Measurements from ENCODE around the gene CCN5.
"Not testable (repeated sequence)": the region's sequence is repeated elsewhere in the genome, so short reads cannot be mapped to it uniquely, and the experiment has no call there.

CCN5 gene, protein sequence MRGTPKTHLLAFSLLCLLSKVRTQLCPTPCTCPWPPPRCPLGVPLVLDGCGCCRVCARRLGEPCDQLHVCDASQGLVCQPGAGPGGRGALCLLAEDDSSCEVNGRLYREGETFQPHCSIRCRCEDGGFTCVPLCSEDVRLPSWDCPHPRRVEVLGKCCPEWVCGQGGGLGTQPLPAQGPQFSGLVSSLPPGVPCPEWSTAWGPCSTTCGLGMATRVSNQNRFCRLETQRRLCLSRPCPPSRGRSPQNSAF

DNA sequence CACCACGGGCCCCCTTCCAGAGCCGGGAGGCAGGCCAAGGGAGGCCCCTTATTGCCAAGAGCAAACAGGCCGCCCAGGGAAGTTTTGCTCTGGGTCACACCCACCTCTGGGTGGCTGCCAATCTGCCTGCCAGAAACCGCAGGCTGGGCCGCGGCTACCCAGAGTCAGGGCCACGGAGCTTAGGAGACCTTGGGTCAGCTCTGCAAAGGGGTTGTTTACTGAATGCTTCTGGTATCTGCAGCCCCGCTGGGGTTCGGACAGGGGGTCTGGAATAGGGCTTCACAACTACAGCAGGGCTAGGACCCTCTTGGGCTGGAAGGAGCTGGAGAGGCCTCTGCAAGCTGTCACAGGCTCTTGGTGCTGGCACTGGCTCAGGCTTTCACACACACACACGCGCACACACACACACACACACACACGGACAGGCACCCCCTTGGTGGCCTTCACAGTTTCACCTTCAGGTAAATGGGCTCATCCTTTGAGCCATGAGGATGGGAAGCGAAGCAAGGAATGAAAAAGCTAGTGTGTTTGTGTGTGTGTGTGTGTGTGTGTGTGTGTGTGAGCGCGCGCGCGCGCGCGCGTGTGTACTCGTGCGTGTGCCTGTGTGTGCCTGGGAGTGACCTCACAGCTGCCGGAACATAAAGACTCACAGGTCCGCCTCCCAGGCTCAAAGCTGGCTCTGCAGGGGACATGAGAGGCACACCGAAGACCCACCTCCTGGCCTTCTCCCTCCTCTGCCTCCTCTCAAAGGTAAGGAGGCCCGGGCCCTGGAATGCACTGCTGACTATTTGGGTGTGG is at the start of gene CCN5:
TSS of gene CCN5 (plus strand) at position 669 of the 798 bp plus-strand sequence. CDS start at position 691, 22 bp downstream.
- peak; percentile 67 for DNase-seq

DNA sequence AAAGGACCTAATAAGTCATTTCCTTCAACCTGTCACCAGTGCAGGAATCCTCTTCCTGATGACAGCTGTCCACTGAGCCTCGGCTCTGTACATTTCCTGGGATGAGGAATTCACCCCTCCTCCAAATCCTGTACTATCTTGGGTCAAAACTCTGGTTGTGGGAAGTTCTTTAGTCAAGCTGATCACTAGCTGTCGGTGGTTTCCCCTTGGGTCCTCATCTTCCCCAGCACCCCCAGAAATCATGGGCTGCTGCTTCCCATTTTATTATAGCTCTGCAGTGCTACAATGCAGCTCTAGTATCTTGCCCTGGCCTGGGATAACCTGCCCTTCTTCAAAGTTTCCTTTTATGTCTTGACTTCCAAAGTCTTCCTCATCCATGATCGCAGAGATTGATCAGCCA is 49.1 kb upstream of the CCN5 start:
- DNase-seq: no peak

DNA sequence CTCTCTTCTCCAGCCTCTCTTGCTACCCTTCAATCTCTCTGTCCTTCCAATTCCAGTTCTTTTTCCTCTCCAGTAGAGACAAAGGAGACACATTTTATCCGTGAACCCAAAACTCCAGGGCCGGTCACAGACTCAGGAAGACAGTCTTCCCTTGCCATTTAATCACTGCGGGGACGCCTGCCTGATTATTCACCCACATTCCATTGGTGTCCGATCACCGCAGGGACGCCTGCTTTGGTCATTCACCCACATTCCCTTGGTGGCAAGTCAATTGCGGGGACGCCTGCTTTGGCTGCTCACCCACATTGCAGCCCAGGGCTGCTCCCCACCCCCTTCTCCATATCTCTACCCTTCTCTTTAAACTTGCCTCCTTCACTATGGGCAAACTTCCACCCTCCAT is 44.3 kb upstream of the CCN5 start:
- DNase-seq: not testable (repeated sequence)

DNA sequence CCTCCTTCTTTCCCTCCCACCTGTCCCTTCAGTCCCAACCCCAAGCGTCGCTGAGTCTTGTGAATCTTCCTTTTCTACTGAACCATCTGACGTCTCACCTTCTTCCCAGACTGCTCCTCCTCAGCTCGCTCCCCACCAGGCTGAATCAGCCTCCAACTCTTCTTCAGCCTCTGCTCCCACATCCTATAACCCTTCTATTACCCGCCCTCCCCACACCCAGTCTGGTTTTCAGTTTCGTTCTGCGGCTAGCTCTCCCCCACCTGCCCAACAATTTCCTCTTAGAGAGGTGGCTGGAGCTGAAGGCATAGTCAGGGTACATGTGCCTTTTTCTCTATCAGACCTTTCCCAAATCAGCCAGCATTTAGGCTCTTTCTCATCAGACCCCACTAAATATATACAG is 43.6 kb upstream of the CCN5 start:
- not testable (repeated sequence) for DNase-seq

DNA sequence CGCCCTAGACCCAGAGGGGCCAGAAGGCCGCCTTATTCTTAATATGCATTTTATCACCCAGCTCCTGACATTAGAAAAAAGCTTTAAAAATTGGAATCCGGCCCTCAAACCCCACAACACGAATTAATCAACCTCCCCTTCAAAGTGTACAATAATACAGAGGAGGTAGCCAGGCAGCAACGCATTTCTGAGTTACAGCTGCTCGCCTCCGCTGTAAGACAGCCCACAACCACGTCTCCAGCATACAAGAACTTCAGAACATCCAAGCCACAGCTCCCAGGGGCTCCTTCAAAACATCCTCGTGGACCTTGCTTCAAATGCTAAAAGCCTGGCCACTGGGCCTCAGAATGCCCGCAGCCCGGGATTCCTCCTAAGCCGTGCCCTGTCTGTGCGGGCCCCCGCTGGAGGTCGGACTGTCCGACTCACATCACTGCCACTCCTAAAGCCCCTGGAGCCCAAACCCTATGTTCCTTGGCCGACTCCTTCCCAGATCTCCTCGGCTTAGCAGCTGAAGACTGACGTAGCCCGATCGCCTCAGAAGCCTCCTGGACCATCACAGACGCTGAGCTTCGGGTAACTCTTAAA is 42.8 kb upstream of the CCN5 start:
- DNase-seq: not testable (repeated sequence)

DNA sequence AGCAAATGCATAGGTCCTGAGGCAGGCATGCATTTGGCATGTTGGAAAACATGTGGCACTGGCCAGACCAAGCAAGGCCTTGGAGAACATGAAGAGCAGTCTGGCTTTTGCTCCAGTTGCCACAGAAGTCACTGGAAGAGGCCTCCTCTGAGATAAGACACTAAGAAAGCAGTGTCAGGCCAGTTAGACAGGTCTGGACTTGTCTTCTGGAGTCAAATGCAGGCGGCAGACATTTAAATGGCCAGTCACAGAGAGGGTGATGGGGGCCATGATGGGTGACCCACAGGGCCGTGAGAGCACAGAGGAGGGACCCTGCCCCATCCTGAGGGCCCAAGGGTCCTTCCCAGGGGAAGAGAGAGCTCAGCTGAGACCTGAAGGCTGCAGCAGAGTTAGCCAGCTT is 36.9 kb upstream of the CCN5 start:
- DNase-seq: no peak

DNA sequence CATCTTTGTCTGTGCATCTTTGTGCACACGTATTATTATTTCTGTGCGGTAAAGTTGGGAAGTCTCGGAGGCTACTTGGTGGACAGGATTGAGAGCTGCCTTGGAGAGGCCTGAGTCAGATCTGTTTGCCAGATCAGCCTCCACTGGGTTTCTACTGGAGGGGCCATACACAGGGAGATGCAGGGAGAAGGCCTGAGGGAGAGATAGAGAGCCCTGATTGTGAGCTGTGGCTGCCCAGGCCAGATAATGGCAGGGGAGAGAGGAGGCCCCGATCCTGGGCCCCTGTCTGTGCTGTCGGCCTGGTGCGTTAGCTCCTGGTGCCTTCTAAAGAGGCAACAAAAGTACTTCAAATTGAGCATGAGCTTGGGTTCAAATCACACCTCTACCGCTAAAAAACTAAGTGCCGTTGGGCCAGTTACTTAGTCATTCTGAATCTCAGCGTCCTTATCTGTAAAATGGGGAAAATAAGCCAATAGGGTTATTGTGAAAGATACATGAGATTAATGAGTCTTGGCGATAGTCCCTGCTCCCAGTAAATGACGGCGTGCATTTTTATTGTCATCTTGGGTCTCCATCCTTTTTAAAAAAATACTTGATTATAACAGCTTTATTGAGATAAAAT is 36.1 kb upstream of the CCN5 start:
- DNase-seq: no peak

DNA sequence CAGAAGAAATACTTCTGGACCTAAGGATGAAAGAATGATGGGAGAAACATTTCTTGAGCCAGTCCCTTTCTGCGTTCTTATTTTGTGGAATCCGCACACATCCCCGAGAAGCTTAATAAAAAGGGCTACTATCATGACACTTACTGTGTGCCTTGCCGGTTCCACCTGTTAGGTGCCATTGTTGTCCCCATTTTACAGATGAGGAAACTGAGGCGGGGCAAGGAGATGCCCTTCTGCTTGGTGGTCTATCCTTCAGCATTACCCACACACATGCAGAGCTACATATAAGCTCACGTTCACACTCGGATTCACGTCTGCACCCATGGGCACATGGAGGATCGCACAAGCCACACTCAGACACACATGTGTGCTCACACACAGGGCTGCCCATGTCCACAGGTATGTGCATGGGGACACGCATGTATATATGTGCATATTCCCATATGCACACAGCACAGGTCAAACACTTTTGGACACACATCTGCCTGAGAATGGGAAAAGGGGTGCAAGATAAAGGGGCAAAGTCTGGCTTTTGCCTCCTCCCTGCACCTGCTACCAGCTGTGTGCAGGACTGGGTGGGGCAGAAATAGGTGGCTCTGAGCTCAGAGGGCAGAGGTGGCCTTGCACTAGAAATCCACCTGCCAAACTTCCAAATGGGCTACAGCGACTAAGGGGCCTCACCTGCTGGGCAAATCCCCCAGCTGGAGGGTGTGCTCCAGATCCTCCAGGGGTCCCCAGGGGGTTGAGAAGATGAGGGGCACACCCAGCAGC is 33.2 kb upstream of the CCN5 start:
- DNase-seq: no peak

DNA sequence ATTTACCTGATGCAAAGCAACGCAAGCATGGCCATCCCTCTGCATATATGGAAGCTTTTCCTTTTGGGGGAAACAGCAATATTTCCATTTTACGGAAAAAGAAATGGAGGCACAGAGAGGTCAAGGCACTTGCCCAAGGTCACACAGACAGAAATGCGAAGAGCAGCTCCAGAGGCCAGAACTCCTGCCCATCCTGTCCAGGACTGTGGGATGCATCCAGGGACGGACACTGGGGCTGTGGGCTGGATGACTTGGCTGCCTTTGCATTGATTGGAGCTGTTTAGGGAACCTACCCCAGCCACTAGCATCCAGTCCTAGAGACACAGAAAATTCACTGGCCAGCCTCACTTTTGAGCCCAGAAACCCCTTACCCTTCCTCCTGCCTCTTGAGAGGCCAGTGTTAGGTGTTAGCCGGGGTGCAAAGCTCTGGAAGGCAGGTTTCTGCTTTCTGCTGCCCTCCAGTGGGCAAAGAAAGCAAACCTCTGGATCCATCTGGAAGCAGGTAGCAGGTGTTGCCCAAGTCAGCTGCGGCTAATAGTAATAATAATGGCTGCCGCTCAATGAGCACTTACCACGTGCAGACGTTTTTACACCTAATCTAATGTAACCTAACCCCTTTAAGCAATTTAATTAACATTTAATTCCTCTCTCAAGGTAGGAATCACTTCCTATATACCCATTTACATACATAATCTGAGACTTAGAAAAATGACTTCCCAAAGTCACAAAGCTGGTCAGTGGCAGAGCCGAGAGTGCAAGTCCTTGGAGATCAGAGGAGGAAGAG is 31.7 kb upstream of the CCN5 start:
- DNase-seq: peak; percentile 73

DNA sequence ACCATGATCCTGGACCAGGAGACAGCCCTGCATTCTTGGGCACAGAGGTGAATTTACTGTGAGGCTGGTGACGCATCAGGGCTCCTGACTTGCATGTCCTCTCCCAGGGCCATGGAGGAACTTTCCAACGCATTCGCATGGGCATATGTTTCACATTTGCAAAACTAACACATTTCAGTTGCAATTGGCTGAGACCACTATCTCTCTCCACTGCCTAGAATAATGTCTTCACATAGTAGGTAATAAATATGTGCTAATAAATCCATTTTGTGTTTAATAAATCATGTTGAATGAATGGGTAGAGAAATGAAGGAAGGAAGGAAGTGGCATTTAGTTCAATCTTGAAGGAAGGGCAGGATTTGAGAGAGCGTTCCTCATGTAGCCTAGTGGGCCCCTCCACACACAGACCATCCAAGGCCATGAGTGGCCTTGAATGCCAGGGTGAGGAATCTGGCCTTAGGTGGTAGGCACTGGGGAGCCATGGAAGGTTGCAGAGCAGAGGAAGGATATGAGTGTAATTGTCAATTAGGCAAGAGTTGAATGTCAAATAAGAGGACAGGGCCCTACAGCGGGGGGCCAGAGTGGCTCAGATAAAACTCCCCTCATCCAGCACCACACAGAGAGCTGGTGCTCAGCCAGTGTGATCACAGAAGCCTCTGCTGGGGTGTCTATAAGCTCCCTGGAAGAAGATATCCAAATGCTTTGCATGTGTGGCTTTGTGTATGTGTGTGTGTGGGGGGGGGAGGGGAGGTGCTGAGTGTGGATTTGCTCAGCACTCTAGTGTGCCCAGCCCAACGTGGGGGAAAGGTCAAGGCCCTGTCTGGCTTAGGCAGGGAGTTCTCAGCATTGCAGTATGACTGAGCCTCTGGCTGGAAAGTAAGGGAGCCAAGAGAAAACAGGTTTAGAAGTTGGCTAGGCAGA is 30.9 kb upstream of the CCN5 start:
- DNase-seq: no peak

DNA sequence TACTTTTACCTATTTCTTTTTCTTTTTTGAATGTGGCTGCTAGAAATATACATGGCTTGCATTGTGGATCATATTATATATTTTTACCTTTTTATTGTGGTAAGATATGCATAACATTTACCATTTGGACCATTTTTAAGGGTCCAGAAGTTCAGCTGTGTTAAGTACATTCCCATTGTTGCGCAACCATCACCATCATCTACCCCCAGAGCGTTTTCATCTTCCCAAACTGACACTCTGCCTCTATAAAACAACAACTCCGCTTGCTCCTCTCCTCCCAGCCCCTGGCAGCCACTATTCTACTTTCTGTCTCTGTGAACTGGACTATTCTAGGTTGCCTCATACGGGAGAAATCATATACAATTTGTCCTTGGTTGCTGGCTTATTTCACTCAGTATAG is 28.2 kb upstream of the CCN5 start:
- DNase-seq: no peak

DNA sequence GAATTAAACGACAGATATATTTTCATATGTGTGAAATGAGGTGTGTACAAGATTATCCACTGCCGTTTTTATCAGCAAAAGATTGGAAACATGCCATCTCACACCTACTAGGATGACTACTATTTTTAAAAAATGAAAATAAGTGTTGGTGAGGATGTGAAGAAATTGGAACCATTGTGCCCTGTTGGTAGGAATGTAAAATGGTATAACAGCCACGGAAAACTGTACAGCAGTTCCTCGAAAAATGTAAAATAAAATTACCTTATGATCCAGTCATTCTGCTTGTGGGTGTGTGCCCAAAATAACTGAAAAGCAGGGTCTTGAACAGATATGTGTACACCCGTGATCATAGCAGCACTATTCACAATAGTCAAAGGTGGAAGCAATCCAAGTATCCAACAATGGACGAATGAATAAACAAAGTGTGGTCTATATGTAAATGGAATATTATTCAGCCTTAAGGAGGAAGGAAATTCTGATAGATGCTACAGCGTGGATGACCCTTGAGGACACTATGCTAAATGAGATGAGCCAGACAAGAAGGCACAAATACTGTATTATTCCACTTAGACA is 27.0 kb upstream of the CCN5 start:
- DNase-seq: no peak

DNA sequence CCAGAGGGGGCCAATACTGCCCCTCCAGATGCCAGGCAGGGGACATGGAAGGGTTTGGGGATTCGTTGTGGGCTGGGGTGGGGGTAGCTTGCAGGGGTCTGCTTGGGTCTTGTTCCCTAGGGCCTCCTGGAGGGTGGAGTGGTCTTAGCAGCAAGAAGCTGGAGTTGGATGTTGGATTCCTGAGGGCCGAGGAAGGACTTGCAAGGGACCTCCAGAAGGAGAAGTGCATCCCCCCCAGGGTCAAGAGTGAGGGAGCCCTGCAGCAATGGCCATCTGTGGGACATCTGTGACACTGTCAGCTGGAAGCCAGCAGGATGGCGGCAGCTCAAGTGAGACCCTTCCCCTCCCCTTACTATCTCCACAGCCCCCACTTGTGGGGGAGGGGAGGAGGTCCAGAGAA is 25.4 kb upstream of the CCN5 start:
- no peak for DNase-seq

DNA sequence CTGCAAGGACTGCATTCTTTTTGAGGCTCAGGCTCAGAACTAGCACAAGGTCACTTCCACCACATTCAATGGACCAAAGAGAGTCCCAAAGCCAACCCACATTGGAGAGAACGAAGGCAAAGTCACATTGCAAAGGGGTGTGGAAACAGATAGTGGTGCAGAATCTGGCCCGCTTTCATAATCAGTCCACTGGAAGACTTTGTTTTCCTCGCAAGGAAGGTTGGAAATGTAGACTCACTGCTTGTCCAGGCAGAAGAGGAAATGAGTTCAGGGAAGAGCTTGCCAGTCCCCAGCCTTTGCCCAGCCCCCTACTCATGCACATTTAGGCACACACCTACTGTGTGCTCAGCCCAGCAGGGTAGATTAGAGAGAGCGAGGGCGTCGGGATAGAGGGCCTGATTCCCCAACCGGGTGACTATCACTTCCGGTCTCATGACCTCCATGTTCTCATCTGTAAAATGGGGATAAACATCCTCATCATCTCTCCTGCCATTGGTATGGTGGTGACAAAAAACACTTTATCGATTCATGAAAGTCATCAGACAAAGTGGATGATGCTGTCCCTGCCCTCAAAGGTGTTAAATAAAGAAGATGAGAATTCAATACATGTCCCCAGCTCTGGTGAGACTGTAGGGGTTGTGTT is 24.3 kb upstream of the CCN5 start:
- DNase-seq: no peak

DNA sequence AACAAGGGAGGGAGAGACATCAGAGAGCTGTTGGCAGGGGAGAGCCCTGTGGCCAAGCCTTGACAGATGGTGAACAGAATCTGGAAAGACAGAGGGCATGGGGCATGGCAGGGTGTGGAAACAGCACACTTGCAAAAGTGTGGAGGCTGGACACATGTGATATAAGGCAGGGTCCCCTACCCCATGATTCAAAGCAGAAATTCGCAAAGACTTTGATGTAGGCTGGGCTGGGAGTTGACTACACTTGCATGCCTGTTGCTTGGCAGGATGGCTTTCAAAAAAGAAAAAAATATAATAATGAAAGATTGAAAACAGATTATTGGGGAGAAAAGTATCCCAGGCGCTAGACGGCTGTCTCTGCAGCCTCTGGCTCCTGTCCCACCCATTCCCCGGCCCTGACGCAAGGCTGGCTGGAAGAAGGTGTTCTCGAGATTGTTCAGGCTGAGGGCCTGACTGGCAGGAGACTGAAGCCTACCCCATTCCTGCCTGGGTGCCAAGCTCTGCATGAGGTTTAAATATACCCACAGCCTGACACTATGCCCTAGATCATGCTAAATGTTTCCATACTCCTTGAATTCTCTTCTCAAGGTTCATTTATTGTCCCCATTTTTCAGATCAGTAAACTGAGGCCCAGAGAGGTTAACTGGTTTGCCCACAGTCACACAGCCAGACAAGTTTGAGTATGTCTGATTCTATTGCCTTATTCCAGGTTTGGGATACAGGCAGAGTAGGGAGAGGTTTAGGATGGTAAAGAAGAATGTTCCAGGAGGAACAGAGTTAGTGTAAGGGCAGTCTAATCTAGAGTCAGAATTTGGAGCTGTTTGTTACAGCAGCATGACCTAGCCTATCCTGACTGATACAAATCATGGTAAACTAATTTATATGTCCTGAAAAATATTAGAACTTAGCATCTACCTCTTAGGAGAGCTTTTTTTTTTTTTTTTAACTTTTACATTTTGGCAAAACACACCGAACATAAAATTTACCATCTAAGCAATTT is 23.4 kb upstream of the CCN5 start:
- DNase-seq: no peak

DNA sequence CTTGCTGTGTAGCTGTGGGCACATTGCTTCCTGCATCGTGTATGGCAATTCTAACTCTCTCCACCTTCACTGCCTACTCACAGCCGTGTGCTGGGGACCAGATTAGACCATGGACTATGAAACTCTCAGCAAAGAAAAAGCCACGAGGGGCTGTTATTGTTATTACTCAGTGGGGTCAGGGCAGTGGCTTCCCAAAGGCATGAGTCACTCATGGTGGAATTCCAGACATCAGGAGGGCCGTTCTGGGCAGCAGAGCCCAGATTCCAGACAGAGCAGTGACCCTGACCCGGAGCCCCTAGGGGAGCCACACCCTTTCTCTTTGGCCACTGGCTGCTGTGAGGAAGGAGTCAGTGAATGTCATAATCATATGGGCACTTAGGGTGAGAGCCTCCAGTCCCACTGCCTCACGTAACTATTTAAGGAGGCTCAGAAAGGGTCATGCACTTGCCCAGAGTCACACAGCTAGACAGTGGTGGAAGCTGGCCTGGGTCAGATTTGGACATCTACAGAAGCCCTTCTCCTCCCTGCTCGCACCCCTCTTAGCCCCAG is 22.2 kb upstream of the CCN5 start:
- DNase-seq: no peak

DNA sequence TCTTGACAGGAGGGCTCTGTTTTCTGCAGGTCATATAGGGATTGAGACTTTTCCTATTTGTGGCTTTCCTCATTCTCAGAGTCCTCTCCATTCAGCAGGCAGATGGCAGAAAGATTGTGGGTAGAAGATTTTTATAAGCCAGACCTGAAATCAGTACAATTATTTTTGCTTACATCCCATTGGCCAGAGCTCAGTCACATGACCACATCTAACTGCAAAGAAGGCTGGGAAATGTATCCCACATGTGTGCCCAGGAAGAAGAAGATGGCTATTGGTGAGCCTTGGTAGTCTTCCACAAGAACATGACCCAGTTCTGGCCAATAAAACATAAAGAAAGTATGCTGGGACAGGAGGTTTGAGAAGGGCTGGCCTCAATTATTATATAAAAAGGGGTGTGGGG is 21.5 kb upstream of the CCN5 start:
- no peak for DNase-seq

DNA sequence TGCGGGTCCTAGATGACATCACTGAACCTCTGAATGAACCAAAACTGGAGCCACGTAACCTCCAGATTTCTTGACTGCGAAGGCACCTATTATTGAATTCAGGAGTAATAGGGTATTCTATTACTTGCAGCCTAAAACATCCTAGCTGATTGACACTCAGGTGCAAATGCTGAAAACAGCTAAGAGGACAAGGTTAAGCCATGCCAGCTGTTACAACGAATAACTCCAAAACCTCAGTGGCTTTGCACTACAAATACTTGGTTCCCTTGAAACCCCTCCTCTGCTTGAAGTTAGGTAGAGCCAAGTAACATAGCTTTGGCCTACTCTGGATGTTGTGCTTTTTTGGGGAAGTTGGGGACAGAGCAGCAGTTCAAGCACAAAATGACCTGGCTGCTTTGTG is 21.0 kb upstream of the CCN5 start:
- no peak for DNase-seq

DNA sequence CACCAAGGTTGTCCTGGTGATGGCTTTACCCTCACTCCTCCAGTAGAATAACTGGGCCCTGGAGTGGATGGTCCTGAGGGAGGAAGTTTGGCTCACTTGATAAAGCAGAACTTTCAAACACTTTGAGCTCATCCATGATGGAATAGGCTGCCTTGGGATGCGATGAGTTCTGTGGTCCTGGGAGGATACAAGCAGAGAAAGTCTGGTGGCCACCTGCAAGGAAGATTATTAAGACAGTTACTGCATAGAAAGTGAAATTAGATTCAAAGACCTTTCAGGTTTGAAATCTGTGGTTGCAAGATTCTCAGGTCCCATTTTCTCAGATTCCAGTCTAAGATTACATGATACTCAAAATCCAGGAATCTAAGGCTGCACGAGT is 19.9 kb upstream of the CCN5 start:
- DNase-seq: no peak
